Iris pigment epithelial cell (primary cell): ENCODE measurements around the gene SETD2.

Experiments used
- DNase-seq: peaks from one replicate; pipeline ENCODE4 v3.0.0-alpha.2; 2011; ENCODE audit warnings: low read depth

SETD2 gene

GRCh38 chr3:46998121-46998851 lies 165.6 kb downstream of the SETD2 start:
- DNase-seq, result peak; percentile 50

- no peak for DNase-seq
Measured at GRCh38 chr3:46997453-46998091, 166.3 kb downstream of the SETD2 start.

- DNase-seq, result no peak
Measured at GRCh38 chr3:46996689-46997452, 167.0 kb downstream of the SETD2 start.

- DNase-seq, result no peak
Measured at GRCh38 chr3:46995901-46996562, 167.9 kb downstream of the SETD2 start.

GRCh38 chr3:46994801-46995731 lies 168.8 kb downstream of the SETD2 start:
- no peak for DNase-seq

- no peak for DNase-seq
Measured at GRCh38 chr3:46993986-46994385, 169.9 kb downstream of the SETD2 start.

GRCh38 chr3:46993292-46993691 lies 170.6 kb downstream of the SETD2 start:
- no peak for DNase-seq

- no peak for DNase-seq
Measured at GRCh38 chr3:46992231-46992630, 171.7 kb downstream of the SETD2 start.

- DNase-seq, result no peak
Measured at GRCh38 chr3:46991406-46992165, 172.3 kb downstream of the SETD2 start.

GRCh38 chr3:46990573-46991374 lies 173.1 kb downstream of the SETD2 start:
- DNase-seq, result no peak

GRCh38 chr3:46989146-46989810 lies 174.6 kb downstream of the SETD2 start:
- DNase-seq, result no peak

GRCh38 chr3:46988616-46989015 lies 175.3 kb downstream of the SETD2 start:
- DNase-seq, result no peak

- DNase-seq, result peak; percentile 47
Measured at GRCh38 chr3:46987743-46988401, 176.0 kb downstream of the SETD2 start.

GRCh38 chr3:46987319-46987742 lies 176.6 kb downstream of the SETD2 start:
- no peak for DNase-seq

GRCh38 chr3:46986782-46987310 lies 177.1 kb downstream of the SETD2 start:
- no peak for DNase-seq

- DNase-seq, result no peak
Measured at GRCh38 chr3:46986055-46986730, 177.7 kb downstream of the SETD2 start.

GRCh38 chr3:46985588-46985987 lies 178.3 kb downstream of the SETD2 start:
- DNase-seq, result no peak
